ENCODE data around the gene OVCH2.

The OVCH2 gene

DNA sequence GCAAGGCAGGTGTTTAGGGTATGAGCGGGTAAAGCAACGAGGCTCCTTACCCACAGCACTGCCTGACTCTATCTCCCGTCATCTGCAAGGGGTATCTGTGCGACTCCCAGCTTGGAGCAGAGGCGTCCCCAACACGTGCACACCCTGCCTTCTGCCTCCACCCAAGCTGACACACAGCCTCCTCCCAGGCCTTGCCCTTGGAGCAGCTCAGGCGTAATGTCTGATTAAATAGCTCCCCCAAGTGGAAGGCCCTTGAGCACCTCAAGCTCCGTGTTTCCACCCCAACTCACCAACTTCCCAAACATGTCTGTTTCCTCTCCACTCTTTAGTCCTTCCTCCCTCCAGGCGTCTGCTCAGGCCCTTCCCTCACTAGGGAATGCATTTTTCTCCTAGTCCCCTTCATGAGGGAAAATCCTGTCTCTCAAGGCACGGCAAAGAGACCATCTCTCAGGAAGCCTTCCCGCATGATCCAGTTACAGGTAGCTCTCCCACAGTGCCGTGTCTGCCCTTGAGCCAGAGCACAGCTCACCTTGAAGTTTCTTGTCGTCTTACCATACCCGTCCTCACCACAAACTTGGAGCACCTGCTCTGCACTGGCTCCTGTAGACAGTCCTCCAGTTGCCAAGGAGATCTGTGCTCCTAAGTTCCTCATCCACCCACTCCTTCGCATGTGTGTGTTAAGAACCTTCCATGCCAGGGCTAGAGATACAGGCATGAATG lies 48.8 kb downstream of the OVCH2 start:
- no peaks in the 10 kb centered on the region for H3K27me3 ChIP-seq (ENCODE audit: control insufficient read depth, insufficient read depth, low read length)
- DNase-seq (ENCODE audit: low read depth, low spot score), result peak; percentile 71
- no peak overlapping the region for H3K4me3 ChIP-seq (ENCODE audit: low read length)
- no peaks in the 10 kb centered on the region for H3K9me3 ChIP-seq (ENCODE audit: control insufficient read depth, insufficient read depth, low read length)
- WGBS (ENCODE audit: insufficient coverage, insufficient read length), result no CpG with 5 or more reads among the region's 15 CpGs
- no peaks in the 10 kb centered on the region for H3K36me3 ChIP-seq (ENCODE audit: control insufficient read depth, insufficient read depth, low read length)
- H3K27ac ChIP-seq (ENCODE audit: low read length), result no peak overlapping the region
- no peaks in the 10 kb centered on the region for H3K4me1 ChIP-seq (ENCODE audit: control insufficient read depth, insufficient read depth, low read length)

DNA sequence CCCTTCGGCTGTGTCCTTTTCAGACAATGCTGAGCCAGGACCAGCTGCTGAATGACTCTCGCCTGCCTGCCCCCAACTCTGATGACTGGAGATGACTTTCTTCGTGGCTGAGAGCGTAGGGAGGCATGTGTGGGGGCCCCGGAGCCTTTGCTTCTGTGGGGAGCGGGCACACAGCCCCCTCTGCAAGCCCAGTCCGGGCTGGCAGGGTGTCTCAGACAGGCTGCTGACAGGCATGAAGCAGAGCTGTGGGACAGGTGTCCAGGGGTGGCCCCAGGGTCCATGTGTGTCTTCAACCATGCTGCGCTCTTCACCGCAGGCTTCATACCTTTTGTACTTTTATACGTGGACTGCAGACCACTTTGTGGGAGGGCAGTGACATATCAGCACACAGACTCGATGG lies 49.6 kb downstream of the OVCH2 start:
- no peaks in the 10 kb centered on the region for H3K4me1 ChIP-seq (ENCODE audit: control insufficient read depth, insufficient read depth, low read length)
- H3K27ac ChIP-seq (ENCODE audit: low read length), result no peak overlapping the region
- no peaks in the 10 kb centered on the region for H3K9me3 ChIP-seq (ENCODE audit: control insufficient read depth, insufficient read depth, low read length)
- no CpG with 5 or more reads among the region's 11 CpGs for WGBS (ENCODE audit: insufficient coverage, insufficient read length)
- no peak for DNase-seq (ENCODE audit: low read depth, low spot score)
- H3K27me3 ChIP-seq (ENCODE audit: control insufficient read depth, insufficient read depth, low read length), result no peaks in the 10 kb centered on the region
- H3K4me3 ChIP-seq (ENCODE audit: low read length), result no peak overlapping the region
- peaks cover 4% of the 10 kb centered on the region; the same call in 1 of the 2 replicates for H3K36me3 ChIP-seq (ENCODE audit: control insufficient read depth, insufficient read depth, low read length)

DNA sequence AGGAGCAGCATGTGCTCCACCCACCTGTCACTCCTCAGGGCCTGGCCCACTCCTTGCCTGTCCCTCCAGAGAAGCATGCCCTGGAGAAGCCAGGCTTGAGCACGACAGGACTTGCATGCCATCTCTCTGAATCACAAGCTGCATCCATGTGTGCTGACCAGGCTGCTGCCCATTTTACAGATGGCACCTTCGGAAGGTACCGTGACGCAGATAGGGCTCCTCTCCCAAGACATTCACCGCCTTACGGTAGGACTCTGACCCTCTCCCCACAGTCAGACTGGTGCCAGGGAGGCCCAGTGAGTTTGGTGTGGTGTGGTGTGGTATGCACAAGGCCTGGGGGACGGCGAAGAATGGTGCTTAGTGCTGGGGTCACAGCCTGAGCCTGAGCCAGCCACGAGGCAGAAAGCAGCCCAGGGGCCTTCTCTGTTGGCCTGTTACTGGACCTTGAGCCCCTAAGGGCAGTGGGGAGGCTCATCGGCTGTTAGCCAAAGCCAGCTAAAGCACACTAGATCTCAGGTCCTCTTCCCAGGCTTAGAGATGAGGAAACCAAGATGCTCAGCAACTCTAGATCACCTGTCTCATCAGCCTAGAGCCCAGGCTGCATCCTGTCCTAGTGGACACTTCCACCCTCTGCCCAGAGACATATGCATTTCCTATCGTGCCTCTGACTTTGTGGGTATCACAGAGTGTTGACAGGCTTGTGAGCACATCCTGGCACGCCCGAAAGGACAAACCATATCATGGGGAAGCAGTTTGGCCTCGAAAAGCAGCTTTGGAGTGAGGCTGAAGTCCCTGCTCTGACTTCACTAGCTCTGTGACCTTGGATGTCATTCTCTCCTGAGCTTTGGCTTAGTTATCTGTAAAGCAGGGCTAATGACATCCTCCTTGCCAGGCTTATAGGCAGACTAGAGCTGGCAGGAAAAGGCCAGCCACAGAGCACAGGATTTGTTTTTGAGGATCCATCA lies 50.7 kb downstream of the OVCH2 start:
- H3K27ac ChIP-seq (ENCODE audit: low read length), result no peak overlapping the region
- H3K4me1 ChIP-seq (ENCODE audit: control insufficient read depth, insufficient read depth, low read length), result no peaks in the 10 kb centered on the region
- H3K36me3 ChIP-seq (ENCODE audit: control insufficient read depth, insufficient read depth, low read length), result peaks cover 5% of the 10 kb centered on the region; the same call in 1 of the 2 replicates
- H3K4me3 ChIP-seq (ENCODE audit: low read length), result no peak overlapping the region
- no peaks in the 10 kb centered on the region for H3K9me3 ChIP-seq (ENCODE audit: control insufficient read depth, insufficient read depth, low read length)
- H3K27me3 ChIP-seq (ENCODE audit: control insufficient read depth, insufficient read depth, low read length), result no peaks in the 10 kb centered on the region
- DNase-seq (ENCODE audit: low read depth, low spot score), result no peak
- no CpG with 5 or more reads among the region's 14 CpGs for WGBS (ENCODE audit: insufficient coverage, insufficient read length)

DNA sequence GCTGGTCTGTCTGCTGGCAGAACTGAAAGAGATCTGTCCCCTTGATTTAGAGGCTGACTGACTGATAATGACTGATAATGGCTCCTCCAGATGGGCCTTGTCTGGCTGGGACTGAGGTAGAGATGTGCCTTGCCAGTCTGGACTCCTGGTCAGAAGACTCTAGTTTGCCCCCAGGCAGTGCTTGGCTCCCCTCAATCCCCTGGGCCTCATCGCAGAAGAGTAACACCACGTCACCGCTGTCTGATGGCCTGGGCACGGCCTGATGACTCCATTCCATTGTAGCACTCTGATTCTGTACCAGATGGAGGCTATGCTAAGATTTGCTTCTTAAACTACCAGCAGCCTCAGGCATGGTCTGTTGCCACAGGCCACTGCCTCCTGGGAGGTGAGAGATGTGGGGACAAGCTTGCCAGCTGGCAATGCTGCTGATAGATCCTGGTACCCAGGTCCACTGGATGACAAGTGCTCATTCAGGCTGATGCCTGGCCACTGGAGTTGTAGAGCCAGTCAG lies 52.0 kb downstream of the OVCH2 start:
- Histone ChIP-seq H3K27me3 (ENCODE audit: control insufficient read depth, insufficient read depth, low read length) (no peaks in the 10 kb centered on the region), H3K4me1 (ENCODE audit: control insufficient read depth, insufficient read depth, low read length) (no peaks in the 10 kb centered on the region), H3K4me3 (ENCODE audit: low read length) (no peak overlapping the region), H3K27ac (ENCODE audit: low read length) (no peak overlapping the region), H3K9me3 (ENCODE audit: control insufficient read depth, insufficient read depth, low read length) (no peaks in the 10 kb centered on the region), H3K36me3 (ENCODE audit: control insufficient read depth, insufficient read depth, low read length) (peaks cover 5% of the 10 kb centered on the region; the same call in 1 of the 2 replicates)
- DNase-seq (ENCODE audit: low read depth, low spot score), result no peak
- no CpG with 5 or more reads among the region's 4 CpGs for WGBS (ENCODE audit: insufficient coverage, insufficient read length)

DNA sequence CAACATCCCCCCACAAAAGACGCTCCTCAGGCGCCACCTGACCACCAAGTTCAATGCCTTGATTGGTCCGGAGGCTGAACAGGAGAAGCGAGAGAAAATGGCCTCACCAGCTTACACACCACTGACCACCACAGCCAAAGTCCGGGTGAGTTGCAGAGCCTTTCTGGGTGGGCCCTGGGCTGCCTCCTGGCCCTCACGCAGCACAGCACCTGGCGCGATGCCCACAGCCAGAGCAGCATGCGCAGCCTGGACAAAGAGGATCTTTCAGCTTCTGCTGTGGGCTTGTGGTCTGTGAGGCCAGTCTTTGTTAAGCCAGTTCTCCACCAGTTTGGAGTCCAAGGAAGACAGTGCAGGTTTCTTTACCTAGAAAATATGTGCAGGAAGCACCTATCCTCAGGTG lies 54.6 kb downstream of the OVCH2 start:
- Histone ChIP-seq H3K36me3 (ENCODE audit: control insufficient read depth, insufficient read depth, low read length) (peaks cover 5% of the 10 kb centered on the region; the same call in 1 of the 2 replicates), H3K27ac (ENCODE audit: low read length) (no peak overlapping the region), H3K4me1 (ENCODE audit: control insufficient read depth, insufficient read depth, low read length) (no peaks in the 10 kb centered on the region), H3K4me3 (ENCODE audit: low read length) (no peak overlapping the region), H3K27me3 (ENCODE audit: control insufficient read depth, insufficient read depth, low read length) (no peaks in the 10 kb centered on the region), H3K9me3 (ENCODE audit: control insufficient read depth, insufficient read depth, low read length) (no peaks in the 10 kb centered on the region)
- DNase-seq (ENCODE audit: low read depth, low spot score), result no peak
- no CpG with 5 or more reads among the region's 9 CpGs for WGBS (ENCODE audit: insufficient coverage, insufficient read length)

DNA sequence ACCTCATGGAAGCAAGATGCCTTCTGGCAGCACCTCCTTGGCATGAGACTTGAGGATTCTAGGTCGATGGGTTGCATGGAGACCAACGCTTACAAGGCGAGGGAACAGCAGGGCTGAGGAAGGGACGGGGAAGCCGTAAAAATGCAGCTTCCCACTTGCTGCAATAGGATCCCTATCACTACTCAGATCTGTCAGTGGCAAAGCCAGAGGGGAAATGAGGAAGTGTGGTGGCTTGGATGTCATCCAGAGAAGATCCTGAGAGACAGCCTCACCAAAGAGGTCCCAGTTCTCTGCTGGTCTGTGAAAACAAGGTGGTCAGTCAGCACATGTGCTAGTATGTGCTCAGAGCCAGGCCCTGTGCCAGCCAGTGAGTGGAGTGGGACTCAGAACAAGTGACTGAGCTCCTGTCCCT lies 55.1 kb downstream of the OVCH2 start:
- WGBS (ENCODE audit: insufficient coverage, insufficient read length), result no CpG with 5 or more reads among the region's 5 CpGs
- no peaks in the 10 kb centered on the region for H3K27me3 ChIP-seq (ENCODE audit: control insufficient read depth, insufficient read depth, low read length)
- H3K27ac ChIP-seq (ENCODE audit: low read length), result no peak overlapping the region

DNA sequence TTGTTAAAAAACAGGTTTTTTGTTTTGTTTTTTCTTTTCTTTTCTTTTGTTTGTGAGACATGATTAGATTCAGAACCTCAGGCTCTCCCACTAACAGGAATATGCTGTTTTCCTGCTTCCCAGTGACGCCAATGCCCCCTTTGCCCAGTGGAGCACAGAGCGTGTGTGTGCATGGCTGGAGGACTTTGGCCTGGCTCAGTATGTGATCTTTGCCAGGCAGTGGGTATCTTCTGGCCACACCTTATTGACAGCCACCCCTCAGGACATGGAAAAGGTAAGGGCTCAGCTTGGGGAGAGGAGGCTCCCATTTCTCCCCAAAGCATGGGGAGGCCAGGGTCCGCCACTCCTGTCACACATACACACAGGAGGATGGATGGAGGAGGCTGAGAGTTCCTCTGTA lies 58.0 kb downstream of the OVCH2 start:
- Histone ChIP-seq H3K4me3 (ENCODE audit: low read length) (no peak overlapping the region), H3K4me1 (ENCODE audit: control insufficient read depth, insufficient read depth, low read length) (no peaks in the 10 kb centered on the region), H3K9me3 (ENCODE audit: control insufficient read depth, insufficient read depth, low read length) (no peaks in the 10 kb centered on the region), H3K36me3 (ENCODE audit: control insufficient read depth, insufficient read depth, low read length) (peaks cover 5% of the 10 kb centered on the region; the same call in 1 of the 2 replicates), H3K27me3 (ENCODE audit: control insufficient read depth, insufficient read depth, low read length) (no peaks in the 10 kb centered on the region), H3K27ac (ENCODE audit: low read length) (no peak overlapping the region)
- no CpG with 5 or more reads among the region's 3 CpGs for WGBS (ENCODE audit: insufficient coverage, insufficient read length)
- DNase-seq (ENCODE audit: low read depth, low spot score), result no peak

More for the DNA sequence above, 55.1 kb downstream of the OVCH2 start:
- H3K9me3 ChIP-seq (ENCODE audit: control insufficient read depth, insufficient read depth, low read length), result no peaks in the 10 kb centered on the region
- H3K36me3 ChIP-seq (ENCODE audit: control insufficient read depth, insufficient read depth, low read length), result peaks cover 5% of the 10 kb centered on the region; the same call in 1 of the 2 replicates
- no peak for DNase-seq (ENCODE audit: low read depth, low spot score)
- no peak overlapping the region for H3K4me3 ChIP-seq (ENCODE audit: low read length)
- no peaks in the 10 kb centered on the region for H3K4me1 ChIP-seq (ENCODE audit: control insufficient read depth, insufficient read depth, low read length)

DNA sequence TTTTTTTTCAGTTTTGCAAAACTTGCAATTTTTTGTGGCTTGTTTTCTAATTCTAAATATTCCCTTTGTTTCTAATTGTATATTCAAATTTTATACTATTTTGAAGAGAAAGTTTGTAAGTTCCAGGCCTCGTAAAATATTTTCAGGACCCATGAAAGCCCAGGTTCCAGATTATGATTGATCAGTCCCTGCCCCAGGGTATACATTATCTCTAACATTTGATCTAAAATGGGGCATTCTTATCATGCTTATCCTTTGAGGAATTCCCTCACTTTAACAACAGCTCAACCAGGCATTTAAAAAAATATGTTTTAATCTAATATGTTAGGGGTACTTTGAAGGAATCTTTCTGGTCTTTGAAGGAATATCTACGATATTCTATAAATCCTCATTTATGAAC lies 59.4 kb downstream of the OVCH2 start:
- Histone ChIP-seq H3K4me3 (ENCODE audit: low read length) (no peak overlapping the region), H3K9me3 (ENCODE audit: control insufficient read depth, insufficient read depth, low read length) (no peaks in the 10 kb centered on the region), H3K27ac (ENCODE audit: low read length) (no peak overlapping the region), H3K4me1 (ENCODE audit: control insufficient read depth, insufficient read depth, low read length) (no peaks in the 10 kb centered on the region), H3K36me3 (ENCODE audit: control insufficient read depth, insufficient read depth, low read length) (peaks cover 3% of the 10 kb centered on the region; the same call in 1 of the 2 replicates), H3K27me3 (ENCODE audit: control insufficient read depth, insufficient read depth, low read length) (no peaks in the 10 kb centered on the region)
- no peak for DNase-seq (ENCODE audit: low read depth, low spot score)
- no CpG with 5 or more reads among the region's 2 CpGs for WGBS (ENCODE audit: insufficient coverage, insufficient read length)

DNA sequence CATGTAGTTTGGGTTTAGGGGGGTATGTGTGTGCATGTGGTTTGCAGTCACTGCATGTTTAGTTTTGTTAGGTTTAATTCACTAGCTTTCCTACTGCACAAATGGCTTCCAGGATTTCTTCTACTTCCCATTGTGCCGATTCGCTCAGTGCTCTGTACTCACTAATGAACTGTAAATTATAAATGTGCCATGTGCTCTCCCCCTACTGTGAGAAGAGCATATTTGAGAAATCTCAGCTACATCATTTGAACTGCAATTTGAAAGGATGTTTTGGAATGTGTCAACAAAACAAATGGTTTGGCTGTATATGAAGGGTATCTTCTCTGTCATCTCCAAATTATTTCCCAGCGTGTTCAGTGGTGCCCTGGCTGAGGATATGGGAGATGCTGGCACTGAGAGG lies 61.1 kb downstream of the OVCH2 start:
- H3K9me3 ChIP-seq (ENCODE audit: control insufficient read depth, insufficient read depth, low read length), result no peaks in the 10 kb centered on the region
- H3K36me3 ChIP-seq (ENCODE audit: control insufficient read depth, insufficient read depth, low read length), result no peaks in the 10 kb centered on the region
- H3K27ac ChIP-seq (ENCODE audit: low read length), result no peak overlapping the region
- no CpG with 5 or more reads among the region's 3 CpGs for WGBS (ENCODE audit: insufficient coverage, insufficient read length)
- no peaks in the 10 kb centered on the region for H3K27me3 ChIP-seq (ENCODE audit: control insufficient read depth, insufficient read depth, low read length)
- no peaks in the 10 kb centered on the region for H3K4me1 ChIP-seq (ENCODE audit: control insufficient read depth, insufficient read depth, low read length)
- H3K4me3 ChIP-seq (ENCODE audit: low read length), result no peak overlapping the region
- no peak for DNase-seq (ENCODE audit: low read depth, low spot score)

DNA sequence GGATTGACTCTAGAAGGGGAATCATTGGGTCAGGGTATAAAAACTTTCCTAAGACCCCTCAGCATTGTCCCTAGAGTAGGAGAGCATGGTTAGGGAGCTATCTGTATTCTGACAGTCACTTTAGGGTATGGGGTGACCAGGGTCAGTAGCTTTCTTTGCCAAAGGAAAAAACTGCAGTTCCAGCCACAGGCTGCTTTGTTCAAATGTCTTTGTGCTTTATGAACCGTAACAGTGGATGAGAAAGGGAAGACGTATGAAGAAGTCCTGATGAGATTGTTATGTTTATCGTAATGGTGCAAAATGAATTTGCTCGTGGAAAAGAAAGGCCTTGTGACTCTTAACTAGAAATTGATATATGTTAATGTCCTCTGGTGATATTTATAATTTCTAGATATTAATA lies 63.0 kb downstream of the OVCH2 start:
- H3K36me3 ChIP-seq (ENCODE audit: control insufficient read depth, insufficient read depth, low read length), result no peaks in the 10 kb centered on the region
- no peak overlapping the region for H3K27ac ChIP-seq (ENCODE audit: low read length)
- no peak for DNase-seq (ENCODE audit: low read depth, low spot score)
- no peaks in the 10 kb centered on the region for H3K9me3 ChIP-seq (ENCODE audit: control insufficient read depth, insufficient read depth, low read length)
- H3K27me3 ChIP-seq (ENCODE audit: control insufficient read depth, insufficient read depth, low read length), result no peaks in the 10 kb centered on the region
- no peak overlapping the region for H3K4me3 ChIP-seq (ENCODE audit: low read length)
- no peaks in the 10 kb centered on the region for H3K4me1 ChIP-seq (ENCODE audit: control insufficient read depth, insufficient read depth, low read length)
- WGBS (ENCODE audit: insufficient coverage, insufficient read length), result 100% methylated on average over 4 of the region's 4 CpGs

All from iPS DF 6.9 (cell line).